SHP77 (cell line): Measurements from ENCODE around the gene TTN.
"Not testable (repeated sequence)": the region's sequence is repeated elsewhere in the genome, so short reads cannot be mapped to it uniquely, and the experiment has no call there.

Source experiments
- DNase-seq, 2 experiments: peaks; one replicate each; lab custom pipeline; 2025; lab: John Stamatoyannopoulos, UW

Gene TTN

GRCh38 chr2:178529194-178529593, 278.0 kb downstream of the TTN start:
- DNase-seq, result no peak

- DNase-seq, result no peak
Observed at GRCh38 chr2:178528647-178529046, 278.6 kb downstream of the TTN start.

DNA sequence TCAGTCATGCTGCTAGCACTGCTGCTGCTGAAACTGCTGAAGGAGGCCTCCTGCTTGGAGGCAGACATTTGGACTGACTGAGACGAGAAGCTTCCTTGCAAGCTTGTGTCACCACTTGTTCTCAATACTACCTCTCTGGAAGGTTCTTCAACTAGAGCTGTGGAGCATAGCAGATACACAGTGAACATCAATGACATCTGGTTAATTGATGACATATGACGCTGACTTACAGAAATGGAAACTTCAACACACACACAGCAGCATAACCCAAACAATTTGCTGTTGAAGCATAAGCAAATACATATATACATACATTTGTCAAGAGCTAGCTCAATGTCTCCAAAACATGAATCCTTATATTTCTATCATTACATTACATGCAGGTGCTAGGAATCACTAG, 279.6 kb downstream of the TTN start:
- no peak for DNase-seq

- no peak for DNase-seq
Observed at GRCh38 chr2:178526256-178526655, 281.0 kb downstream of the TTN start.

GRCh38 chr2:178525460-178525859, 281.8 kb downstream of the TTN start:
- not testable (repeated sequence) for DNase-seq

DNA sequence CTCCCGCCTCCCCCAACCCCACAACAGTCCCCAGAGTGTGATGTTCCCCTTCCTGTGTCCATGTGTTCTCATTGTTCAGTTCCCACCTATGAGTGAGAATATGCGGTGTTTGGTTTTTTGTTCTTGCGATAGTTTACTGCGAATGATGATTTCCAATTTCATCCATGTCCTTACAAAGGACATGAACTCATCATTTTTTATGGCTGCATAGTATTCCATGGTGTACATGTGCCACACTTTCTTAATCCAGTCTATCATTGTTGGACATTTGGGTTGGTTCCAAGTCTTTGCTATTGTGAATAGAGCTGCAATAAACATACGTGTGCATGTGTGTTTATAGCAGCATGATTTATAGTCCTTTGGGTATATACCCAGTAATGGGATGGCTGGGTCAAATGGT, 282.2 kb downstream of the TTN start:
- DNase-seq, result not testable (repeated sequence)

- no peak for DNase-seq
Observed at GRCh38 chr2:178523596-178524134, 283.6 kb downstream of the TTN start.

GRCh38 chr2:178522950-178523595, 284.1 kb downstream of the TTN start:
- peak; percentile 49 to 72 for DNase-seq

DNA sequence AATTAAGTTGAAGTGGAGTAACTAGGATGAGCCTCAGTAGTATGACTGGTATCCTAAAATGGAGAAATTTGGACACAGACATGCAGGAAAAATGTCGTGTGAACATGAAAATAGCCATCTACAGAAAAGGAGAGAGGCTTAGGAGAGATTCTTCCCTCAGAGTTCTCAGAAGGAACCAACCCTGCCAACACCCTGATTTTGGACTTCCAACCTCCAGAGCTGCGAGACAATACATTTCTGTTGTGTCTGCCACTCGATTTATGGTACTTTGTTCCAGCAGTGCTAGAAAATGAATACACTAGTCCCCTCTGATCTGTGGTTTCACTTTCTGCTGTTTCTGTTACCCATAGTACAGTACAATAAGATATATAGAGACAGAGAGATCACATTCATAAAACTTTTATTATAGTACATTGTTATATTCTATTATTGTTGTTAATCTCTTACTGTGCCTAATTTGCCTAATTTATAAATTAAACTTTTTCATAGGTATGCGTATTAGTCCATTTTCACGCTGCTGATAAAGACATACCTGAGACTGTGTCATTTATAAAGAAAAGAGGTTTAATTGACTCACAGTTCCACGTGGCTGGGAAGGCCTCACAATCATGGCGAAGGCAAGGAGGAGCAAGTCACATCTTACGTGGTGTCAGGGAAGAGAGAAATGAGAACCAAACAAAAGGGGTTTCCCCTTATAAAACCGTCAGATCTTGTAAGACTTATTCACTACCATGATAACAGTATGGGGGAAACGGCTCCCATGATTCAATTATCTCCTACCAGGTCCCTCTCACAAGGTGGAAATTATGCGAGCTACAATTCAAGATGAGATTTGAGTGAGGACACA, 285.7 kb downstream of the TTN start:
- no peak for DNase-seq

DNA sequence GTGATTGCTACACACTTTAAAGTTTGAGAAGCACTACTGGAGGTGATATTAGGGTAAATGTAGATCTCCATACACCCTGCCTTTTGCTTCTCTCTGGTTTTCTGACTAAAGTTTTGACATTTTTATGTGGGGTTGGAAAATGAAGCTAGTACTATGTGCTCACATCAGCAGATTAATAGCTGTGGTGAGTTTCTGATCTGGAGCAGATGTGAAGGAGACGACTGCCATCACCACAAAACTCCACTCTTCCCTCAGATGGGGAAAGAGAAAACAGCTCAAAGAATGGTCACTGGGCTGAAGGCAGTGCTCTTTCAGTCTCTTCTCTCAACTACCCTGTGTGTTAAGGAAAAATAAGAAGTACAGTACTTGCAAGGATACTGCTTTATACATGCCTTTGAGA, 289.7 kb downstream of the TTN start:
- no peak for DNase-seq

GRCh38 chr2:178514664-178515063, 292.6 kb downstream of the TTN start:
- DNase-seq, result no peak

DNA sequence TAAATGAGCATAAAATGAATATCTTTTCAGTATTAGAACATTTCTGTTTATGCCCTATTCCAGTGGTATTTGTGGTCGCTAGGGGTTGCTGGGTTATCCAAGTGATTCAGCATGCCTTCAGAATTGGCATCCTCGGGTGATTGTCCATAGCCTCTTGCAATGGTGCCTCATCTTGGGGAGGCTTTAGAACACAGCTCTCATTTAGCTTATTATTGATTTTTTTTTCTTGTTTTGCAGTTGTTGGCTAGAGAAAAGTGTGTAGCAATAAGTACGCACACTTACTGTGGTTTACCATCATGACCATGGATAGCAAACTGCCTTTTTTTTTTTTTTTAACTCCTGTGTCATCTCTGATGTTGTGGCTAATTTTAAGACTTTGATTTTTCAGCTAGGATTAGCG, 293.3 kb downstream of the TTN start:
- no peak for DNase-seq

DNA sequence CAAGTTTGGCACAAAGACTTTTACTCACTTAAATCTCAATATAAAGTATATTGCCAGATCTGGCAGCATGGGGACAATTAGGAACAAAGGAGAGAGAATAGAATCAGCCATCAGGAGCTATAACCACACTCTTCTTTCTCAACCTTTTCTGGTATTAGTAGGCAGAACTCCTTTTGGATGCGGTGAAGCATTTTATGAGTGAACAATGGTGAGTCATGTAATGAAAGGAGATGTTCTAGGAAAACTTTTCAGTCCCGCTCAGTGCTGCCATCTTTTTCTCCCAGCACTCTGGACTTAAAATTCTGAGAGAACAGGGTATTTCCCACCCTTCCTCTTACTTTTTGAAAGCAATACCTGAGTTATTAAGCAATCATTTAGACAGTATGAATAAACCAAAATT, 294.7 kb downstream of the TTN start:
- no peak for DNase-seq

GRCh38 chr2:178510384-178510783, 296.8 kb downstream of the TTN start:
- no peak for DNase-seq

DNA sequence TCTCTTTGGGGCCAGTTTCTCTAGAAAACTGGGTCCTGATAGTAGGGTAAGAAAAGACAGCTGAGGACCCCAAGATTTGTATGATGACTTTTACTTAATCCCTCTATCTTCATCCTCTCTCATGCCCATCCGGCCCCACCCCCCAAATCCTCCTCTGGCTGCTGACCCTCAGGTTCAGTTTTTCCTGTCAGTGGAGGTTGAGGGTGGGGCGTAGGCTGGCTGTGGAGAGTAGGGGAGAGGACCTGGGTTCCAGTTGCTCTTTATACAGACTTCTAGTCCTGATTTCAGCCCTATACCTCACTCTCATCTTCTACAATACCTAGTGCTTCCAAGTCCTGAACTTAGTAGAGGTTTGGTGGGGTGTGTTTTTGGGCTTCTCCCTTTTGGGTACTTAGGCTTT, 298.6 kb downstream of the TTN start:
- no peak for DNase-seq

DNA sequence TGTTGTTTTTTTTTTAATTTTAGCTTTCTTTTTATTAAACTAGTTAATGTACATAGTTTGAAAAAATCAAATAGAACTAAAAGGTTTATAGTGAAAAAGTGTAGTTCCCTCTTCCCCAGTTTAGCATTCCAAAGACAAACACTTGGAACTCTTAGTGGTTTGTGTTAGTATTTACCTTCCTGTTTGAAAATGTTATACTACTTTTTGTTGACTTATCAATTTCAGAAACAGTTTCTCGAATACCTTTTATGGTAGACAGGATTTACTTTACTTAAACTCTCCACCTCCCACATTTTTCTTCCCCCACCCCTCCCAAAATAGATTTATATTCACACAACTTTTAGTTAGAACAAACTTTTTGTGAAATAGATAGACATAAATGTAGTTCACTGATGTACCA, 300.3 kb downstream of the TTN start:
- DNase-seq, result no peak

- no peak for DNase-seq
Observed at GRCh38 chr2:178506524-178506923, 300.7 kb downstream of the TTN start.

DNA sequence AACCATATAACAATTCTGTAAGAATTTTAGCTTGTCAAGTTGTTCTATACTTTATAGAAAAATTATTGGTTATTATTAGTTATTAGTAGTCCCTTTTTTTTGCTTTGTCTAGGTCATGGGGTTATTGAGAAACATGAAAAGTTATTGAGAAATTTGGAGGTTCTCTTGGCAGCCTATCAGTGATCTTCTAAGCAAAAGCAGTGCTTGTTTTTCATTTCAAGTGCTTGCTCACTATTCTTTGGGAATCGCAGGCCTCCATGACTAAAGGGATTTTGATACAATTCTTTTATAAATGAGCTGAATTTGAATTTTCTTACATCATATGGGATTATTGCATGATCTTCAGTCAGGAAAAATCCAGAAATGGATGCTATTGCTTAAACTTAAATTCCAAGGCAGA, 301.1 kb downstream of the TTN start:
- no peak for DNase-seq

DNA sequence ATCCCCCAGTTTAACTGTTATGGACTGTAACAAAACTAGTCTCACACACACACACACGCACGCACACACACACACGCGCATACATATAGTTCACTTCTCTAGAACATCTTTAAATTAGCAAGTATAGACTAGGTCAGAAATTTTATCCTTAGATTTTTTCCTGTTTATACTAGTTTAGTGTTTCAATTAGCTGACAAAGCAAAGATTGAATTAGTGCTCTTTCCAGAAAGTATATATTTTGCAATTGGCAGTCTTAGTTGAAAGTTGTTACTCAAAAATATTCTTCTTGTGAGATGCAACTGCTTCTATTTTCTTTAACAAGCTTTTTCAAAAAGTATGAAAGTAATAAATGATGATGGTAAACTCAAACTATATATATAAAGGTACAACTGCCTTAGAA, 304.5 kb downstream of the TTN start:
- DNase-seq, result no peak

DNA sequence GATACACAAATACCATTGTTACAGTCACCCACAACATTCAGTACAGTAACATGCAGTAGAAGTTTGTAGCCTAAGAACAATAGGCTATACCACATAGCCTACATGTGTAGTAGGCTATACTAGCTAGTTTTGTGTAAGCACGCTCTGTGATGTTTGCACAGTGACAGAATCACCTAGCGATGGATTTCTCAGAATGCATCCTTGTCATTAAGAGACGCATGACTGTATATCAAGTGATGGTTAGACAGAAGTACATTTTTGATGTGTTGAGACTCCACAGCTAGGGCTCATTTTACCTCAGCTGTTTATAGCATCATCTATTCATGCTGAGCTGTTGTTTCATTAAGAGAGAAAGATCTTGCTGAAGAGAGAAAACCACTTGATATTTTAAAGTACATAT, 307.6 kb downstream of the TTN start:
- DNase-seq, result no peak

- DNase-seq, result no peak
Observed at GRCh38 chr2:178498137-178498536, 309.1 kb downstream of the TTN start.

- no peak for DNase-seq
Observed at GRCh38 chr2:178496049-178496448, 311.2 kb downstream of the TTN start.

GRCh38 chr2:178491612-178492011, 315.6 kb downstream of the TTN start:
- DNase-seq, result no peak
